Calu3 (cell line): ENCODE results near the gene RXRA. TPM values are rescaled to one million over a fixed set of nuclear protein-coding genes. Genes with fewer than 3 reads are reported as not detected.

Experiments
- BruUV-seq: library from RNA; stranded (reverse); fragments of 400-500 nt; replicated peaks from 2 replicates; lab custom pipeline; 2021; lab: Mats Ljungman, UMichigan
- CTCF ChIA-PET: fragments of 300-600 bp; sonication (Branson Sonifier 250); formaldehyde crosslinking; loops from one replicate; lab custom pipeline; 2022; ENCODE audit warnings: antibody characterized with exemption; lab: Charles Lee
- DNase-seq: peaks from one replicate; pipeline ENCODE4 v3.0.0; 2022
- H3K27ac Mint-ChIP-seq: one replicate; pipeline ENCODE4 v1.8.0; 2022; ENCODE audit warnings: mixed read lengths; ENCODE audit not compliant: unreplicated experiment
- H3K27me3 Mint-ChIP-seq: one replicate; pipeline ENCODE4 v1.8.0; 2022; ENCODE audit warnings: mixed read lengths; ENCODE audit not compliant: unreplicated experiment
- H3K36me3 Mint-ChIP-seq: one replicate; pipeline ENCODE4 v1.8.0; 2022; ENCODE audit warnings: mild to moderate bottlenecking, moderate library complexity, mixed read lengths; ENCODE audit not compliant: insufficient read depth, unreplicated experiment
- H3K4me1 Mint-ChIP-seq: one replicate; pipeline ENCODE4 v1.8.0; 2022; ENCODE audit warnings: mild to moderate bottlenecking, low read depth, mixed read lengths; ENCODE audit not compliant: unreplicated experiment
- H3K4me3 Mint-ChIP-seq: one replicate; pipeline ENCODE4 v1.8.0; 2022; ENCODE audit warnings: mild to moderate bottlenecking, low read depth, moderate library complexity, mixed read lengths; ENCODE audit not compliant: unreplicated experiment
- H3K9me3 Mint-ChIP-seq: one replicate; pipeline ENCODE4 v1.8.0; 2022; ENCODE audit warnings: low read depth, mixed read lengths; ENCODE audit not compliant: unreplicated experiment
- intact Hi-C: fragments of 100-400 bp; cut with micrococcal nuclease; formaldehyde crosslinking; loops from one replicate; pipeline ENCODE4 v1.10.0; 2022; ENCODE audit not compliant: unreplicated experiment
- total RNA-seq: library from RNA; stranded (reverse); gene quantifications from 2 replicates; pipeline ENCODE4 v1.2.3, GENCODE V29; 2022
- TF ChIP-seq, protein P1 (sequence below): fragments of 200-600 bp; IDR thresholded peaks from one replicate; pipeline ENCODE4 v1.8.0; 2022; ENCODE audit warnings: antibody characterized with exemption; ENCODE audit not compliant: unreplicated experiment

Gene RXRA
- total RNA-seq, 1 experiment from 2014 or later, result 15.0 TPM

- peaks cover 9% of the 10 kb centered on the region for H3K4me1 Mint-ChIP-seq
- no peak overlapping the region for H3K4me3 Mint-ChIP-seq
- H3K27me3 Mint-ChIP-seq, result peaks cover 26% of the 10 kb centered on the region
- BruUV-seq, result no TSS peak
- no peak overlapping the region for H3K27ac Mint-ChIP-seq
- no peaks in the 10 kb centered on the region for H3K36me3 Mint-ChIP-seq
- TF ChIP-seq, protein P1, sequence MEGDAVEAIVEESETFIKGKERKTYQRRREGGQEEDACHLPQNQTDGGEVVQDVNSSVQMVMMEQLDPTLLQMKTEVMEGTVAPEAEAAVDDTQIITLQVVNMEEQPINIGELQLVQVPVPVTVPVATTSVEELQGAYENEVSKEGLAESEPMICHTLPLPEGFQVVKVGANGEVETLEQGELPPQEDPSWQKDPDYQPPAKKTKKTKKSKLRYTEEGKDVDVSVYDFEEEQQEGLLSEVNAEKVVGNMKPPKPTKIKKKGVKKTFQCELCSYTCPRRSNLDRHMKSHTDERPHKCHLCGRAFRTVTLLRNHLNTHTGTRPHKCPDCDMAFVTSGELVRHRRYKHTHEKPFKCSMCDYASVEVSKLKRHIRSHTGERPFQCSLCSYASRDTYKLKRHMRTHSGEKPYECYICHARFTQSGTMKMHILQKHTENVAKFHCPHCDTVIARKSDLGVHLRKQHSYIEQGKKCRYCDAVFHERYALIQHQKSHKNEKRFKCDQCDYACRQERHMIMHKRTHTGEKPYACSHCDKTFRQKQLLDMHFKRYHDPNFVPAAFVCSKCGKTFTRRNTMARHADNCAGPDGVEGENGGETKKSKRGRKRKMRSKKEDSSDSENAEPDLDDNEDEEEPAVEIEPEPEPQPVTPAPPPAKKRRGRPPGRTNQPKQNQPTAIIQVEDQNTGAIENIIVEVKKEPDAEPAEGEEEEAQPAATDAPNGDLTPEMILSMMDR, result no peak
- H3K9me3 Mint-ChIP-seq, result no peaks in the 10 kb centered on the region
- CTCF ChIA-PET, result no interaction called here
- DNase-seq, result no peak
- intact Hi-C loops, result no loop called here
Measured at GRCh38 chr9:134285215-134285845, 40.9 kb upstream of the RXRA start.

DNA sequence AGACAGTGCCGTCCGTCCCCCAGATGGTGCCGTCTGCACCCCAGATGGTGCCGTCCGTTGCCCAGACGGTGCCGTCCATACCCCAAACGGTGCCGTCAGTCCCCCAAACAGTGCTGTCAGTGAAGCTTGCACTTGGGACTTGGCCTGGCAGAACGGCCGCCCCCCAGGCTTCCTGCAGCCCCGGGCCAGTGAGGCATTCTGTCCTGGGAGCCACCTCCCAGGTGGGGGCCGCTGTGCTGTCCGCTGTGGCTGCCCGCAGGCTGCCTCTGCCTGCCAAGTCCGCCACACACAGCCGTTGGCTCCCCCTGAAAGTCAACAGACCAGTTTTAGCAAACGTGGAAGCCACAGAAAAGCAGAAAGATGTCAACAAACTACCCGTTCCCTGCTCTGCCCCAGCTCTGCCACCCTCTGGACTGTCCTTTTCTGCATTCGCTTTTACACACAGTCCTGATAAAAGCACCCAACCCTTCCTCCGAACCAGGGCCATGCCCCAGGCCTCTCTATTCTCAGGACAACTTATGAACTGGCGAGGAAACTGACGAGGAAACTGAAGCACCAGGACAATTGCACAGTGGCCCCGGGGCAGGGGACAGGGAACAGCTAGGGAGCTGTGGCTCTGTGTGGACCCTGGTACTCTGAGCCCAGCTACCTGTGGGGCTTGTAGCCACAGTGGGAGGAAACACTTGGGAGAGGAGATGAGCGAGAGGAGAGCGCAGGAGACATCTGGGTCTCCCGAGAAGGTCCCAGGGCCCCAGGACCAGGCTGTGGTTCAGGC lies 39.6 kb upstream of the RXRA start:
- no peak for DNase-seq
- no TSS peak for BruUV-seq
- H3K27ac Mint-ChIP-seq, result no peak overlapping the region
- no peaks in the 10 kb centered on the region for H3K36me3 Mint-ChIP-seq
- CTCF ChIA-PET, result no interaction called here
- peaks cover 9% of the 10 kb centered on the region for H3K4me1 Mint-ChIP-seq
- intact Hi-C loops, result no loop called here
- H3K9me3 Mint-ChIP-seq, result no peaks in the 10 kb centered on the region
- H3K4me3 Mint-ChIP-seq, result no peak overlapping the region
- TF ChIP-seq, protein P1, result no peak
- peaks cover 28% of the 10 kb centered on the region for H3K27me3 Mint-ChIP-seq

DNA sequence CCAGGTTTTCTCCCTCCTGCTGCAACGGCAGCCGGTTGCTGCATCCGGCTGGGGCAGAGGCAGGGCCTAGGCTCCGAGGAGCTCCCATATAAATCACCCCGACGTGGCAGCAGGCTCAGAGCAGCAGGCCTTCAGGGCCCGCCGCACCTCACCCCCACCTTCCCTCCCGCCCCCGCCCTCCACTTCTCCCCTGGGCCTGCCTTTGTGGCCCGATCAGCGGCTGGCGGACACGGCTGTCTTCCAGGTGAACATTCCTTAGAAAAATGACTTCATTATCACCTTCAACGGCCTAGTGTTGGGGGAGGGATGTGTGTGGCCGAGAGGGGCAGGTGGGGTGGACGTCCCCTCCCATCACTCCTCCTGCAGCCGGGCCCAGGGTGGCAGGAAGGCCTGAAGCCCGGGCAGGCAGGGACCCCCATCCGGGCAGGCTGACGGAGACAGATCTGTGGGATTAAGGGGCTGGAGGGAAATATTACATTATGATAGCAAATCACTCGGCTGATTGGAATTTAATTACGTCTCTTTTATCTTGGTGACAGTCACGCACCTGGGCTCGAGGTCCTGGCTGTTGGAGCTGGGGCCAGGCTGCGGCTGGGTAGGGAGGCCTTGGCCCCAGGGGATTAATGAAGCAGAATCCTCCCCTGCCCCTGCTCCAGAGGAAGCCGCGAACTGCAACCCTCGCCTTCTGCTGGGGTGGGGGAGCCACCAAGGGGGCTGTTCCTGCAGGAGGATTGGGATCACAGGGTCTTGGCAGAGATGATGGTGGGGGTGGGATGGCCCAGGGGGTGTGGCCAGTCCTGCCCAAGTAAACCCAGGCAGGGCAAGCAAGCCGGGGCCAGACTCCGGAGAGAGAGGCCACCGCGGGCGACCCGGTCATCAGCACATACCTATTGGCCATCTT lies 38.4 kb upstream of the RXRA start:
- TF ChIP-seq, protein P1, result no peak
- no peaks in the 10 kb centered on the region for H3K9me3 Mint-ChIP-seq
- DNase-seq, result no peak
- H3K27ac Mint-ChIP-seq, result no peak overlapping the region
- CTCF ChIA-PET, result no interaction called here
- H3K4me1 Mint-ChIP-seq, result peaks cover 9% of the 10 kb centered on the region
- H3K27me3 Mint-ChIP-seq, result peaks cover 30% of the 10 kb centered on the region
- no peaks in the 10 kb centered on the region for H3K36me3 Mint-ChIP-seq
- no TSS peak for BruUV-seq
- intact Hi-C loops, result no loop called here
- no peak overlapping the region for H3K4me3 Mint-ChIP-seq

GRCh38 chr9:134288746-134289145 lies 37.5 kb upstream of the RXRA start:
- Mint-ChIP-seq H3K36me3 (no peaks in the 10 kb centered on the region), H3K4me3 (no peak overlapping the region), H3K9me3 (no peaks in the 10 kb centered on the region), H3K4me1 (peaks cover 9% of the 10 kb centered on the region), H3K27ac (no peak overlapping the region), H3K27me3 (peaks cover 39% of the 10 kb centered on the region)
- no TSS peak for BruUV-seq
- no peak for DNase-seq
- TF ChIP-seq, protein P1, result no peak
- CTCF ChIA-PET, result no interaction called here
- intact Hi-C loops, result no loop called here
